Parathyroid adenoma (tissue), 2 donors: ENCODE data around the gene SRC.

Experiments used
- H2AFZ ChIP-seq: fragments of 300-600 bp; sonication (generic); one replicate; pipeline ENCODE4 v1.7.0; 2017; ENCODE audit warnings: antibody characterized with exemption, mild to moderate bottlenecking
- H3K27ac ChIP-seq: fragments of 300-600 bp; sonication (generic); one replicate; pipeline ENCODE4 v1.7.0; 2017
- H3K27me3 ChIP-seq: fragments of 300-600 bp; sonication (generic); one replicate; pipeline ENCODE4 v1.7.0; 2017; ENCODE audit warnings: low read length; ENCODE audit not compliant: control insufficient read depth, insufficient read depth
- H3K36me3 ChIP-seq: fragments of 300-600 bp; sonication (generic); one replicate; pipeline ENCODE4 v1.7.0; 2017; ENCODE audit warnings: low read length; ENCODE audit not compliant: control insufficient read depth, insufficient read depth
- H3K4me1 ChIP-seq: fragments of 300-600 bp; sonication (generic); one replicate; pipeline ENCODE4 v1.7.0; 2017; ENCODE audit warnings: control low read depth
- H3K4me2 ChIP-seq: fragments of 300-600 bp; sonication (generic); one replicate; pipeline ENCODE4 v1.7.0; 2017; ENCODE audit warnings: low read length
- H3K4me3 ChIP-seq: fragments of 300-600 bp; sonication (generic); one replicate; pipeline ENCODE4 v1.7.0; 2017; ENCODE audit warnings: low read depth, low read length
- H3K79me2 ChIP-seq: fragments of 300-600 bp; sonication (generic); one replicate; pipeline ENCODE4 v1.7.0; 2017; ENCODE audit warnings: control low read depth
- H3K9ac ChIP-seq: fragments of 300-600 bp; sonication (generic); one replicate; pipeline ENCODE4 v1.7.0; 2017; ENCODE audit warnings: mild to moderate bottlenecking
- H3K9me3 ChIP-seq: fragments of 300-600 bp; sonication (generic); one replicate; pipeline ENCODE4 v1.7.0; 2017; ENCODE audit warnings: low read length; ENCODE audit not compliant: control insufficient read depth
- TF ChIP-seq, protein P1 (sequence below): fragments of 300-600 bp; sonication (generic); IDR thresholded peaks from one replicate; pipeline ENCODE4 v1.7.0; 2017; ENCODE audit warnings: antibody characterized with exemption, mild to moderate bottlenecking
- donor health status: primary hyperparathyroidism.

Gene SRC

DNA sequence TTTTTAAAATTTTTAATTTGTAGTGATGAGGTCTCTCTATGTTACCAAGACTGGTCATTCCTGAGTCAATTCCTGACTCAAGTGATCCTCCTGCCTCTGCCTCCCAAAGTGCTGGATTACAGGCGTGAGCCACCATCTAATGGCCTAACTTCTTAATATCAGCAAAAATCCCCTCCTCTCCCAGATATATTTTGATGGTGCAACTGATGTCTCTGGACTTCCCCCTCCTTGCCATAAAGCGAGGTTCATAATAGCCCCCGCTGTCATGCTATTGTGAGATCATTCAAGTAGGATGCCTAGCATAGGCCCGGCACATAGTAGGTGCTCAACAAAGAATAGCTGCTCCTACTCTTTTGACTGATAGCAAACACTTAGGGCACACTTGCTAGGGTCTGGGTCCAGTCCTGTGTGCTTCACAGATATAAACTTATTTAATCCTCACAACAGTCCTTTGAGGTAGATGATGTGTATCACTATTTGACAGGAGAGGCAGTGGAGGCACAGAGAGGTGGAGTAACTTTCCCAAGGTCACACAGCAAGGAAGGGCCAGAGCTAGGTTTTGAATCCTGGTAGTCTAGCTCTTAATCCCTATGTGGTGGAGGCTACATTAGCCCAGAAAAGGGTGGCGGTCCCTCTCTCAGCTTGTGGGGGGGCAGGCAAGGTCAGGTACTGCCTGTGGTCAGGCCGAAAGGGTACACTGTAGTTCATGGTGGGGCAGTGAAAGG is 14.6 kb downstream of the SRC start:
- Histone ChIP-seq H3K27me3 (no peaks in the 10 kb centered on the region), H3K4me1 (peaks cover 4% of the 10 kb centered on the region), H2AFZ (no peak overlapping the region), H3K9ac (no peak overlapping the region), H3K27ac (no peak overlapping the region), H3K79me2 (peaks cover 5% of the 10 kb centered on the region), H3K4me2 (no peak overlapping the region), H3K4me3 (no peak overlapping the region), H3K36me3 (no peaks in the 10 kb centered on the region), H3K9me3 (no peaks in the 10 kb centered on the region)
- TF ChIP-seq, protein P1, sequence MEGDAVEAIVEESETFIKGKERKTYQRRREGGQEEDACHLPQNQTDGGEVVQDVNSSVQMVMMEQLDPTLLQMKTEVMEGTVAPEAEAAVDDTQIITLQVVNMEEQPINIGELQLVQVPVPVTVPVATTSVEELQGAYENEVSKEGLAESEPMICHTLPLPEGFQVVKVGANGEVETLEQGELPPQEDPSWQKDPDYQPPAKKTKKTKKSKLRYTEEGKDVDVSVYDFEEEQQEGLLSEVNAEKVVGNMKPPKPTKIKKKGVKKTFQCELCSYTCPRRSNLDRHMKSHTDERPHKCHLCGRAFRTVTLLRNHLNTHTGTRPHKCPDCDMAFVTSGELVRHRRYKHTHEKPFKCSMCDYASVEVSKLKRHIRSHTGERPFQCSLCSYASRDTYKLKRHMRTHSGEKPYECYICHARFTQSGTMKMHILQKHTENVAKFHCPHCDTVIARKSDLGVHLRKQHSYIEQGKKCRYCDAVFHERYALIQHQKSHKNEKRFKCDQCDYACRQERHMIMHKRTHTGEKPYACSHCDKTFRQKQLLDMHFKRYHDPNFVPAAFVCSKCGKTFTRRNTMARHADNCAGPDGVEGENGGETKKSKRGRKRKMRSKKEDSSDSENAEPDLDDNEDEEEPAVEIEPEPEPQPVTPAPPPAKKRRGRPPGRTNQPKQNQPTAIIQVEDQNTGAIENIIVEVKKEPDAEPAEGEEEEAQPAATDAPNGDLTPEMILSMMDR = no peak

DNA sequence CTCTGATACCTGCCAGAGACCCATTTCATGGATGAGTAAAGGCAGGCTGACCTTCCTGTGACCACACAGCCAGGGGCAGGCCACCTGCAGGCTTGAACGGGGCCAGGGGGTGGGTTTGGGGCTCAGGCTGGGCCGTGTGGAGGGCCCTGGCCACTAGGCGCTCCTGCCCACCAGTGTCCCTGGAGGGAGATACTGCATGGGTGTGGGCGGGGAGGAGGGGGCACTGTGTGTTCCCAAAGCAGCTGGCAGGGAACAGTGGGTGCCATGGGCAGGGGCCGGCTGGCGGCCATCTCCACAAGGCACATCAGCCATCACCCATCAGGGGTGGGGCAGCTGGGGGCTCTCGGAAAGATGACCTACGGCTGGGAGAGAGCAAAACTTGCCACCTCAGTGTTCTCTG is 15.4 kb downstream of the SRC start:
- Histone ChIP-seq H3K4me2 (no peak overlapping the region), H3K27ac (no peak overlapping the region), H3K36me3 (no peaks in the 10 kb centered on the region), H3K4me1 (peaks cover 4% of the 10 kb centered on the region), H3K27me3 (no peaks in the 10 kb centered on the region), H3K9ac (no peak overlapping the region), H2AFZ (no peak overlapping the region), H3K4me3 (no peak overlapping the region), H3K79me2 (peaks cover 3% of the 10 kb centered on the region), H3K9me3 (no peaks in the 10 kb centered on the region)
- TF ChIP-seq, protein P1 = no peak

DNA sequence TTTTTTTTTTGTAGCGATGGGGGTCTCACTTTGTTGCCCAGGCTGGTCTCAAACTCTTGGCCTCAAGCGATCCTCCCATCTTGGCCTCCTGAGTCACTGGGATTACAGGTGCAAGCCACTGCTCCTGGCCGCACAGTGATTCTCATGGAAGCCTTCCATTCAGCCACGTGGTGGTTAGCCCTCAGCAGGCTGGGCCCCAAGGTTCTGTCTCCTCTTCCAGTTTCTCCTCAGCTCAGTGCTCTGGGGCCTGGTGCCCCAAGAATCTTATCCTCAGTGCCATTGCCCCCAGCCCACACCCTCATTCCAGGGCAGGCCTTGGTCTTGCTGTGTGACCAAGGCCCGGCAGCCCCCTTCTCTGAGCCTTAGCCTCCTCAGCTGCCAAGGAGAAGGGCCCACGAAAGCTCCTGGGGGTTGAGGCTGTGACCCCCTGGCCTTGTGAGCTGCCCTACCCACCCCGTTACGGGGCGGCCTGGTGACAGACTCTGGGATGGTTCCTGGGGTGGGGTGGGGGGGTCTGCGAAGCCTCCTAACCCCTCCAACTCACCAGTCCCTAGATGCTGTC is 16.4 kb downstream of the SRC start:
- H3K9ac ChIP-seq = no peak overlapping the region
- no peaks in the 10 kb centered on the region for H3K27me3 ChIP-seq
- no peak overlapping the region for H3K4me3 ChIP-seq
- peaks cover 3% of the 10 kb centered on the region for H3K79me2 ChIP-seq
- peaks cover 4% of the 10 kb centered on the region for H3K4me1 ChIP-seq
- no peak overlapping the region for H3K27ac ChIP-seq
- no peak overlapping the region for H3K4me2 ChIP-seq
- H2AFZ ChIP-seq = no peak overlapping the region
- H3K36me3 ChIP-seq = no peaks in the 10 kb centered on the region
- TF ChIP-seq, protein P1 = no peak
- no peaks in the 10 kb centered on the region for H3K9me3 ChIP-seq

DNA sequence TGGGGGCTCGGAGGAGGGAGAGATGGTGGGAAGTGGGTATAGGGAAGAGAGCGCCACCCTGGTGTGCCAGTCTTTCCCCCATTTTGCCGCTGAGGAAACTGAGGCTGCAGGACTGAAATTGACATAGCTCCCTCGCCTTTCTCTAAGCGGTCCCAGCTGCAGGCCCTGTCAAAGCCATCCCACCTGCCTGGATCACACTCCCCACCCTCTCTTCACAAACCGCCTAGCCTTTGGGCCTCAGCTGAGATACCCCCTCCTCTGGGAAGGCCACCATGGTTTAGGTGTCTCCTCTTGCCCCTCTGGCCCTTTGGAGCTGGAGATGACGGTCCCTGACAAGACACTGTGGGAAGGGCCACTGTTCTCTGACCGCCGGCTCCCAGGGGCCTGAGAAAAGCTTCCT is 16.9 kb downstream of the SRC start:
- peaks cover 4% of the 10 kb centered on the region for H3K4me1 ChIP-seq
- no peaks in the 10 kb centered on the region for H3K9me3 ChIP-seq
- H3K9ac ChIP-seq = no peak overlapping the region
- H3K4me2 ChIP-seq = no peak overlapping the region
- H3K36me3 ChIP-seq = no peaks in the 10 kb centered on the region
- no peak overlapping the region for H3K27ac ChIP-seq
- TF ChIP-seq, protein P1 = no peak
- no peak overlapping the region for H2AFZ ChIP-seq
- peaks cover 3% of the 10 kb centered on the region for H3K79me2 ChIP-seq
- H3K4me3 ChIP-seq = no peak overlapping the region
- H3K27me3 ChIP-seq = no peaks in the 10 kb centered on the region
